GM19463 (cell line): ENCODE results near the gene NSG1.

Source experiments
- ATAC-seq: cut with Tn5 transposase; IDR thresholded peaks from one replicate; pipeline ENCODE4 v1.9.1; 2021; ENCODE audit warnings: mild to moderate bottlenecking, moderate library complexity; ENCODE audit not compliant: unreplicated experiment

Gene NSG1

GRCh38 chr4:4368809-4369580 lies 17.9 kb upstream of the NSG1 start:
- no peak for ATAC-seq

DNA sequence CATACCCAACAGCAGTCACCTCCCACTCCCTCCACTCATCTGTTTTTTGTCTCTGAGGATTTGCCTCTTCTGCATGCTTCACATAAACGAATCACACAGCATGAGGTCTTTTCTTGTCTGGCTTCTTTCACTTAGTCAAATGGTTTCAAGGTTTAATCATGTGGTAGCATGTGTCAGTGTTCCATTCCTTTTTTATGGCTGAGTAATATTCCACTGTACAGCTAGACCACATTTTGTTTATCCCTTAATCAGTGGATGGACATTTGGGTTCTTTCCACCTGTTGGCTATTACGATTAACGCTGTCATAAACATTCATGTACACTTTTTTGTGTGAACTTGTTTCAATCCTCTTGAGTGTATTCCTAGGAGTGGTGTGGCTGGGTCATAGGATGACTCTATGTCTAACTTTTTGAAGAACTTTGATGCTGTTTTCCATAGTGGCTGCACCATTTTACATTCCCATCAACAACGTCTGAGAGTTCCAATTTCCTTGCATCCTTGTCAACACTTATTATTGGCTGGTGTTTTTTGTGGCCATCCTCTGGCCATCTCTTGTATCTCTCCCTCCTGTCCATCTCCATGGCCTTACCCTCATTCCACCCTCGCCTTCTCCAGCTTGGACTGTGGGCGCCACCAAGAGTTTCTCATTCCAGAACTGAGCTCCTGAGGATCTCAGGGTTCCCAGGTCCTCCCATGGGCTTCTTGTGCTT lies 12.4 kb upstream of the NSG1 start:
- ATAC-seq: no peak

- ATAC-seq: no peak
Observed at GRCh38 chr4:4376074-4376473, 10.8 kb upstream of the NSG1 start.

DNA sequence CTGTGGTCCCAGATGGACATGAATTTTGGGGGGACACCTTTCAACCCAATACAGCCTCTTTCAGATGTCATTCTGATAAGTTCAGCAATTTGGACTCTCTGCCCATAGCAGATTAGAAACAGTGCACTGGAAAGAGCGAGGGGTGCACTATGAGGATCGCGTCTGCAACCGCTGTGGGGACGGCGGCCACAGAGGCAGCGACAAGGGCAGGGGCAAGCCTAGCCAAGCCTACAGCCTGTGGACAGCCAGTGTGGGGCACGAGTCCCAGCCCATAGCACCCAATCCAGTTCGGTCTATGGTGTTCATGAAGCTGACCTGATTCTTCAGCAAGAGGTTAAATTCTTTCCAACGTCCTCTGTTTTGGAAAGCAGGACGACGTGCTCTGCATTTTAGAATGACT lies 9.7 kb upstream of the NSG1 start:
- ATAC-seq: no peak

DNA sequence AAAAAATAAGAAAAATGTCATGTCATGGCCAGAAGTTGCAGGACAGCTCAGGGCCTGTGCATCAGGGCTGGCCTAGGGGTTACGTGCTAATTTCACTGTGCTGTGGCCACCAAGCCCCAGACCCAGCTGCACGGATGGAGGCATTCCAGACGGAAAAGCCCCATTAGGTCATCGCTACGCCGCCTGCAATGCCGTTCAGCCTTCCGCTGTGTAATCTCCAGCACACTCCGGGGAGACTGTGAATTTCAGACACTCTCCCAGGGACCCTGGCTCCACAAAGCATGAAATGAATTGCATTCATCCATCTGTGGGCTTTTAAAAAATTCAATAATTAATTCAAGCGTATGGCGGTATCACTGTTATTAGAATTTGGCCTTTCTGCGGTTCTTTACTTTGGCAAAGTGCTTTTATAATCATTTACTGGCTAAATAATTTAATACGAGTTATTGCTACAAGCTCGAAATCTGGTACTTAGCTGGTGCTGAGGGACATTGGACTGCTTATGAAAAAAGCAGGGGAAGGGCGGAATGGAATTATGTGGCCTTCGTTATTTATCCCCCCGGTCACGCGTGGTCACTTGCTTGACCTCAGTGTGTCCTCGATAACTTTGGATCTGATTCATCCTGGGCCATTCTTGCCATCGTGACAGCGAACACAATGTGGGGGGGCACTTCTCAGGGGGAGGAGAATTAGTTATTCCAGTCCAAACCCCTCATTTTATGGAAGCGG lies 9.0 kb upstream of the NSG1 start:
- no peak for ATAC-seq

DNA sequence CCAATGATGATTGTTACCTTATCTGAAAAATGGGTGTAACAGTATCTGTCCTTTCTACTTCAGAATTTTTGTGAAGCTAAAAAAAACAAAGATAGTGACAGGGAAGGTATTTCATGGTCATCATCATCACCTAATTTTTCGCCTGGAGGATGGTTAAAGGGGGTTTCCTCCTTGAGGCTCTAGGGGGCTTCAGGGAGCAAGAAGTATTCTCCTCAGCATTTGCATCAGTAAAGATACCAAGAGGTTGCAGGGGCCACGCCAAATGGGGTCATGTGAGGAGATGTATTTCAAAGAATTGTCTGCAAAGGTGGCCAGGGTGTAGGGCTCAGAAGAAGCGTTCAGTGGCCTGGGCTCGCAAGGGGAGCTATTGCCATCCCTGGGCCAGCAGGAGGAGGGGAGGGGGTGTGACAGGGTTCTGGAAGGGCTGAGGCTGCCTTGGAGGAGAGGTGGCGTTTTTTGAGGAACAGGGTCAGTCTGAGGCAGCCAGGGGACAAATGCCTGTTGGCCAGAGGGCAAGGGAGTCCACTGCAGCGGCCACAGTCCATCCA lies 7.3 kb upstream of the NSG1 start:
- no peak for ATAC-seq

- ATAC-seq: no peak
Observed at GRCh38 chr4:4383085-4383484, 3.8 kb upstream of the NSG1 start.

GRCh38 chr4:4384837-4385236 lies 2.1 kb upstream of the NSG1 start:
- no peak for ATAC-seq

GRCh38 chr4:4385729-4386295 lies 1.1 kb upstream of the NSG1 start:
- ATAC-seq: no peak

DNA sequence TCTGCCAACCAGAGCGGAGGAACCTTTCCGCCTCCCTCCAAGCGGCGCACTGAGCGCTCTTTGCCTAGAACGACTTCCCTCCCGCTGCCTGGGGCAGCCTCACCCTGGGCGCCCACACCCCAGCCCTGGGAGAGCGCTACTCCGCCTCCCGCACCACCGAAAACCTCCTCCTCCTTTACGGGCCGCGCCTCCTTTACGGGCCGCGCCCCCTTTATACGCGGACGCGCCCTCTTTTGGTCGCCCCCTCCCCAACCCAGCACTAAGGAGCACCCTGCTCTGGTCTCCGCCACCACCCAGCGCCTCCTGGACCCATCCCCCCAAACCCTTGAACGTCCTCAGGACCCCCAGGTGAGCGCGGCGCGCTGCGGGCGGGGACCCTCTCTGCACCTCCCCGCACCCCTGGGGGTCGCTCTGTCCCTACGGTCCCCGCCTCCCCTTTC lies 586 bp upstream of the NSG1 start:
- peak; percentile 28 for ATAC-seq

DNA sequence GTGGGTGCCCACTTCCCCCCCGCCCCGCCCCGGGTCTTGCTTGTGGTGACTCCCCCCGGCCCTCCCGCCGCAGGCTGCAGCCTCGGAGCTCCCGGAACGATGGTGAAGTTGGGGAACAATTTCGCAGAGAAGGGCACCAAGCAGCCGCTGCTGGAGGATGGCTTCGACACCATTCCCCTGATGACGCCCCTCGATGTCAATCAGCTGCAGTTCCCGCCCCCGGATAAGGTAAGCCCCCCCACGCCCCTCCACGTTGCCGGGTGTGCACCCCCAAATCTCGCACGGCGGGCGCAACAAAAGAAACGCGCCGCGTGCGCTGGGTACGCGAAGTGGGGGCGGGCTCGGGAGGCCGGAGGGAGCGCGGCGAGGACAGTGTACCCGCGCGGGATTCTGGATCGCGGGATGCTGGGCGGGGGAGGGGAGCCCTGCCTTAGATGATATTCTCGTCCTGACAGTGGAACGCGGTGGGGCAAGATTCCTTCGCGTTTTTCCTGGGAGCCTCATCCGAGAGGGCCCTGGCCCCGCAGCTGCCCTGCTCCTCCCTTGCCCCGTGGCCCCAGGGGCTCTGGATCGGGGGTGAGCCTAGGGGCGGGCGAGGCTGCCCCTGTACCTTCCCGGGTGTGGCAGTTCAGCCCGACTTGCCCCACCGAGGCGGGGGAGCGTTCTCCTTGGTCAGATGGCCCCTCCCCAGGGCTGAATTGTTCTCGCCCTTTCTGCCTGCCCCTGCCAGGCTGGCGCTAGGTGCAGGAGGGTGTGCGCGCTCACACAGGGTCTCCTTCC lies 819 bp downstream of the NSG1 start:
- no peak for ATAC-seq

DNA sequence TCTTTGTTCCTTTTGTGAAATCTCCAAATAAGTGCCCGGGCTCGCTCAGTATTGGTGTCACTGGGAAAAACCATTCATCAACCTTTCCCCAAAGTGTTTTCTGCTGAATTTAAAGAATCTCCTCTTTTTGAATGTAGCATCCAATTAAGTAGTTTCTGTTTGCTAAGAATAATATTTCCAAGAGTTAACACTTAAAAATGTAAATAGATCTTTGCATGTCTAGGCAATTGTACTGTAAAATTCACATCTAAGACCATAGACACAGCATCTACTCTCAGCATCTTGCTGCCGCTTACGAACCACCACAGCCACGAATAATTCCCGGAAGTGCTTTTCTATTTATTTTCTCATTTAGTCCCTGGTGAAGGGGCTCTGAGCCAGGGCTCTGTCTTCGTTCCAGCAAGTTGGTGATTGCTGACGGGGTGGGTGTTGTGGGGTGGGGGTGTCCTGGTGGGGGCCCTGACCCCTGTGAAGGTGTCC lies 1.4 kb downstream of the NSG1 start:
- ATAC-seq: no peak

DNA sequence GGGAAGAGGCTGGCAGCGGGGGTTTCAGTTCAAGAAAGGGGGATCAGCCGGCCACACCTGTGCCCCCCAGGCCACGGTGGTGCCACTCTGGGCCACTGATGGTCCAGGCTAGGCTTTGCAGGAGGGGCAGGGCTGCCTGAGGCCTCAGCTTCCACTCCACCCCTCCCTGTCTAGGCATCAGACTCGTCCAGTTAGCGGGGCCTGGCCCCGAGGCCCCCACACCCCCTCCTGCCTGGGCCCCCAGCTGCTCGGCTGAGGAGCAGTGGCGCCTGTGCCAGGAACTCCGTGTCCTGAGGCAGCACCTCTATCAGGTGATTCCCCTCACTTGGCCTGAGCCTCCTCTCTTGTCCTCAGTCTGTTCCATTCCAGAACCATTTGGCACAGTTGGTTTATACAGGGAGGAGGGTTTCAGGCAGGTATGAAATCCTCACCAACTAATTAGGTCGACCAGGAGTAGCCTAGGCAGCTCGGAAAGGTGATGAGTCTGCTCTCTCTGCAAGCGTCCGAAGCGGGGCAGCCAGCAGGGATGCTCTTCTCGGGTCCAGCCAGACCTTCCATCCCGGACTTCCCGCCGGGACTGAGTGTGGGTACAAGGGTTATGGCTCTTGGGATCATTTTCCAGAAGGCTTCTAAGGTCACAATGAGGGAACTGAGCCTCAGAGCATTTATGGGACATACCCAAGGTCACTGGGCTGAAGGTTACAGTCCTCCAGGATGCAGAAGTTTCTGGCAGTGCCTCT lies 2.1 kb downstream of the NSG1 start:
- ATAC-seq: no peak

DNA sequence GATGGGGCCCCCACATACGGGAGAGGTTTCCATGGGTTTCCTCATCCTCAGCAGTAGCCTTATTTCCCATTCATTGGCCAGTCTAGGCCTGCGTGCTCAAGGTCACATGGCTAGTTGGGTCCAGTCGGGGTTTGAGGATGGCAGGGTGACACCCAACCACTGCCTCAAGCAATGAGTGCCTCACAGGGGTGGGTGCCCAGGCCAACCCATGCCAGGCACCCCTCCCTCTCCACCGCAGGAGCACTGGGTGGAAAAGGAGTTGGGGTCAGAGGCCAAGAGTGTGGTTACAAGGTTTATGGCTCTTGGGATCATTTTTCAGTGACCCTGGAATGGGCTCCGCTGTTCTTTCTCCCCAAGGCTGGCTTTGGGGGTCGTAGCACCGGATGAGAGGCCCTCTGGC lies 3.1 kb downstream of the NSG1 start:
- ATAC-seq: no peak

DNA sequence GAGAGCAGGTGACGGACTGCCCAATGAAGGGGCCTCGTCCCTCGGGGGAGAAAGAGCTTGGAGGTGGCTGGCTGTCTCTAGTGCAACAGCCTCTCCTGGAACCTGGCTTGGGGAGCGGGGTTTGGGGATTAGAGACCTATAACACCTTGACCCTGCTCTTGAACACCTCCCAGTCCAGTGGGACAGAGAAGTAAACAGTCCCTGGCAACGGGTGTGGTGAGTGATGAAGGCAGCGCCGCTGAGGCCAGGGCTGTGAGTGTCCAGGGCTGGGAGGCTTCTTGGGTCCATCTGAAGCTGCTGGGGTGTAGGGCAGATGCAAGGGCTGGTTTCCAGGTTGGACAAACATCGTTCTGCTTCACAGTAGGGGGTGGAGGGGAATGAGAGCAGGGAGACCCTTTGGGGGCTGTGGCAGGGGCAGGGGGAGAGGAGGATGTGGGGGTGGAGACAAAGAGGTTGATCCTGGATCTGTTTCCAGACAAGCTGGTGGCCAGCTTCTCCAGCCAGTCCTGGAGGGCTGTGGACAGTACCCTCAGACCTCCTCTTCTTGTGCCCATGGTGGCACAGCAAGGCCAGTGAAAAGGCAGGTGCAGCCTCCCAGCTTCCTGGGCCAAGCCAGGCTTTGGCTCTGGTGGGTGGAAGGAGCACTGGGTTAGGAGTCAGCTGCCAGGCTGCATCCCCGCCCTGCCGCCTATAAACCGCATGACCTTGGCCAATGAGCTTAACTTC lies 3.8 kb downstream of the NSG1 start:
- ATAC-seq: no peak

DNA sequence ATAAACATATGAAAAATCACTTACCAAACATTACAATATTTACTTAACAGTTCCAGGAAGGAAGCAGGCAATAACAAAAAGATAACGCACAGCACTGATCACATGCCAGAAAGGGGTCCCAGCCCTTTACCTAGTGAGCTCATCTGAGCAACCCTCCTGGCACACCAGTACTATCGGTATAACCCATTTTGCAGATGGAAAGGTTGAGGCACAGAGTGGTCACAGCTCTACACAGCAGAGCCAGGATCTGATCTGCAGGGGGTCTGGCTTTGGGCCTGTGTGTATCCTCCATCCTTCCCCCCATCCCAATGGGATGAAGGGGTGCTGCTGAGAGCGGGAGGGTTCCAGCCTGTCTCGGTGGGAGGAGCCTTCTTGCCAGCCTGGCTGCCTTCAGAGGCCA lies 5.0 kb downstream of the NSG1 start:
- no peak for ATAC-seq

DNA sequence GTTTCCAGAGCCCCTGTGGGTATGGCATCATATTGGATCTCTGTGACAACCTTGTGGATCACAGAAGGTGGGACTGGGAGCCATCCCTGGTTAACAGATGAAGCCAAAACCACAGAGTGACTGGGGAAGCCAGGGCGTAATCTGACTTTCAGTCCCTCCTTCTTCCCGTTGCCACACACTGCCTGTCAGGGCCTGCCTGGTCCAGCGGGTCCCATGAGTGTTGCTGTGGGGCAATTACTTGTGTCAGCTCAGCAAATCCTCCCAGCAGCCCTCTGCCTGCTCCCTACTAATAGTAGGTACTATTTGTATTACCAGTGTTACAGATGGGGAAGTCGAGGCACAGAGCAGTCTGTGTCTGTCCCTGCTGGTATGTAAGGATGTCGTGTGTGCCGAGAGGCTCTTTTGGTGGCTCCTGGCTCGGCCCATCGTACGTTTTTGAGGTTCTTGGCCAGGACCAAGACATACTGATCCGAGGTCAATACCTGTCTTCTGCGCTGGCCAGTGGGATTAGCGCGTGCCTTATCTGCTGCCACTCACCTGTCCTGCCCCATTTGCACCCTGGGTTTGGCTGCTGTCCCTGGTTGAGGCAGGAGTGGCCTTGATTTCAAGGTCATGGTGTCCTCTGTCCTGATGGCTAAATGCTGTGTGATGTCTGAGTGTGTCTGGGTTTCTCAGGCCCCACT lies 5.7 kb downstream of the NSG1 start:
- ATAC-seq: no peak

- no peak for ATAC-seq
Observed at GRCh38 chr4:4394644-4395043, 7.7 kb downstream of the NSG1 start.
